Memory B cell (primary cell): ENCODE measurements around the gene CNTN2.

Experiments used
- ATAC-seq: fragments of 150-1000 bp; cut with Tn5 transposase; 2 replicates; pipeline ENCODE4 v1.10.0; 2021; ENCODE audit warnings: low read depth, mild to moderate bottlenecking, moderate library complexity
- DNase-seq, 2 donors: peaks; one replicate each; pipeline ENCODE4 v3.0.0; 2022; ENCODE audit warnings: low spot score in 2 of 2
- H3K27ac Mint-ChIP-seq: one replicate; pipeline ENCODE4 v1.8.0; 2022; ENCODE audit warnings: mild to moderate bottlenecking, moderate library complexity, mixed read lengths
- H3K27me3 Mint-ChIP-seq: one replicate; pipeline ENCODE4 v1.8.0; 2022; ENCODE audit warnings: mixed read lengths
- H3K36me3 Mint-ChIP-seq: one replicate; pipeline ENCODE4 v1.8.0; 2022; ENCODE audit warnings: mild to moderate bottlenecking, mixed read lengths
- H3K4me1 Mint-ChIP-seq: one replicate; pipeline ENCODE4 v1.8.0; 2022; ENCODE audit warnings: mixed read lengths
- H3K4me3 Mint-ChIP-seq: one replicate; pipeline ENCODE4 v1.8.0; 2022; ENCODE audit warnings: mild to moderate bottlenecking, moderate library complexity, mixed read lengths
- H3K9me3 Mint-ChIP-seq: one replicate; pipeline ENCODE4 v1.8.0; 2022; ENCODE audit warnings: mixed read lengths

Gene CNTN2

DNA sequence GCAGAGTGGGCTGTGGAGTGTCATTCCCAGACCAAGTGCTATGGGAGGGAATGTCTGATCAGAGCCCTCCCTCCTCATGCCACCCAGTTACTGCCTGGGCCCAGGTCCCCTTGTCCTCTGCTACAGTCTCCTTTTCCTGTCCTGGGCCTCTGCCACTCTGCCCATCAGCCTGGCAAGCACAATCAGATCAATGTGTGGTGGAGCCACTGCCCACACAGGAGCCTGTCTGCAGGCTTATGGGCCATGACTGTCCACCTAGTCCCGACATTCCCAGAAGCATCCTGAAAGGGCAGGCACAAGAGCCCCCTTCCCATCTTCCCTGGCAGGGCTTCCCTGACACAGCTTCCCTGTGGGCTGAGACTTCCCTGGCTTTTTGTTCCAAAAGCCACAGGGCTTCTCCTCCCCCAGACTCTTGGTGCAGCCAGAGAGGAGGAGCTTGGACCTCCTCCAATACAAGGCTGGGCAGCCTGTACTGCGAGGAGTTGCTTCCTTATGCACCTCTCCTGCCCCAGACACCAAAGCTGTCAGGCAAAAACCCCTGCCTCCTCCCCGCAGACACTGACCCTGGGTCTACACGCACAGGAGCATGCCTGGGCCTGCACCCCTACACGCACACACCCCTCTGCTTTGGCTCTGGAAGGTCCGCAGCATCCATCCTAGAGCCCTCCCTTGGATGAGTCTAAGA lies 29.2 kb upstream of the CNTN2 start:
- H3K27me3 Mint-ChIP-seq: peaks cover 5% of the 10 kb centered on the region

DNA sequence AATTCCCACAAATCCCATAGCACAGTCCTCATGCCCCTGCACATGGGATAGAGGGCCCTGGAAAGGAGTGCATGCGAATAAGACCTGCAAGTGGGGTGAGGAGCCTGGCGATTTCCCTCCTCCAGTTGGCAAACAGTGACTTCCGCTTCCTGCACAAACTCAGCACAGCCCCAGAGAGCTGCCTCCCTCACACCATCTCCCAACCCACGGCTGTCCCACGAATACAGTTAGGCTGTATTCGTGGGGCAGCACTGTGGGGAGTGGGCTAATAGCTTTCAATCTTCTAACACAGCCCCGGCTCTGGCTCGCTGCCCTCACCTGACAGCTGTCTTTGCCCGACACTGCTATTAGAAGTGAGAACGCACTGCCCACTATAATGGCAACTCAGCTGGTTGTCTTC lies 28.2 kb upstream of the CNTN2 start:
- H3K9me3 Mint-ChIP-seq: no peaks in the 10 kb centered on the region
- no peaks in the 10 kb centered on the region for H3K36me3 Mint-ChIP-seq
- ATAC-seq: no peak
- H3K4me1 Mint-ChIP-seq: no peaks in the 10 kb centered on the region
- H3K27me3 Mint-ChIP-seq: peaks cover 4% of the 10 kb centered on the region
- no peak overlapping the region for H3K27ac Mint-ChIP-seq
- no peak overlapping the region for H3K4me3 Mint-ChIP-seq
- DNase-seq: no peak

More for the DNA sequence above, 29.2 kb upstream of the CNTN2 start:
- no peaks in the 10 kb centered on the region for H3K9me3 Mint-ChIP-seq
- no peak for DNase-seq
- H3K4me3 Mint-ChIP-seq: no peak overlapping the region
- no peaks in the 10 kb centered on the region for H3K36me3 Mint-ChIP-seq
- no peak for ATAC-seq
- no peaks in the 10 kb centered on the region for H3K4me1 Mint-ChIP-seq
- no peak overlapping the region for H3K27ac Mint-ChIP-seq

DNA sequence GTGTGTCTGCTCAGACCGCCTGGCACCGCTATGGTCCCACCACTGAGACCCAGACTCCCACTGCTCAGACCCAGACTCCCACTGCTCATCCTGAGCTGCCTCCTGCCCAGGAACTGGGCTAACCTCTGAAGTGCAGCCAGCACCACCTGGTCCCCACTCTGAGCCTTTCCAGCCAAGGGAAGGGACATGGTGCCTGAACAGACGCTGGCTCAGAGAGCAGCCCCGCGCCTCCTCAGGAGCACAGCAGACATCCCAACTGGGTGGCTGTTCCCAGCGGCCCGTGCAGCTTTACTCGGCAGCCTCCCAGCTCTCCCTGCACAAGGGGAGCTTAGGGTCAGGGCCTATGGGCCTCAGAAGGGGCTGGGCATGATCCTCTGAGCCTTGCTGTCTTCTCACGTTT lies 27.8 kb upstream of the CNTN2 start:
- Mint-ChIP-seq H3K27me3 (peaks cover 3% of the 10 kb centered on the region), H3K4me1 (no peaks in the 10 kb centered on the region), H3K4me3 (no peak overlapping the region), H3K27ac (no peak overlapping the region), H3K9me3 (no peaks in the 10 kb centered on the region), H3K36me3 (no peaks in the 10 kb centered on the region)
- ATAC-seq: no peak
- no peak for DNase-seq

DNA sequence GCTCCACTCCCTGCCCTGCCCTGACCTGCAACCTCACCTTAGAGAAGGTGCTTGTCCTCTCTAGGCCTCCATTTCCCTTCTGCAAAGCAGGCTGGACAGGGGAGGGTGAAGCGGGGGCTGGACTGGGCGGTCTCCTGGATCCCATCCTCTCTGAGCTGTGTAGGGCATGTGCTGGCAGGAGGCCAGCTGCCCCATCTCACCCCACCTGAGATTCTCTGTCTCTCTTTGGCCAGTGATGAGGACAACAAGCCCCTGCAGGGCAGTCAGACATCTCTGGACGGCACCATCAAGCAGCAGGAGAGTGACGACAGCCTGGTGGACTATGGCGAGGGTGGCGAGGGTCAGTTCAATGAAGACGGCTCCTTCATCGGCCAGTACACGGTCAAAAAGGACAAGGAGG lies 26.9 kb upstream of the CNTN2 start:
- Mint-ChIP-seq H3K27ac (no peak overlapping the region), H3K4me3 (no peak overlapping the region), H3K27me3 (peaks cover 3% of the 10 kb centered on the region), H3K36me3 (no peaks in the 10 kb centered on the region), H3K4me1 (no peaks in the 10 kb centered on the region), H3K9me3 (no peaks in the 10 kb centered on the region)
- no peak for ATAC-seq
- DNase-seq: no peak

DNA sequence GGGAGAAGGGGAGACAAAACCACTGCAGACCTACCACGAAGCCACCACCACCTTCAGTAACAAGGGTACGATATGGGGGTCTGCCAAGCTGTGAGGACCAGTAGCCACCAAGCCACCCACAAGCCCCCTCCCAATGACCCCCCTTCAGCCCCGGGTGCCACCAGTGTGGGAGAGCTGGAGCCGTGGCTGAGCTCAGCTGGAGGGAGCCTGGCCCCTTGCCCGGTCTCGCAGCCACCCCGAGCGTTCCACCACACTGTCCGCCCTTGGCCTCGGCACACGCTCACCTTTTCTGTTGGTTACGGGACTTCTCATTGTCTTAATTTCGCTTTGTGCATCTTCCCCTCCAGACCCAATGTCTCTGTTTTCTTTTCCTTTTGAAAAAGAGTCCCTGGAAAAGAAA lies 26.4 kb upstream of the CNTN2 start:
- ATAC-seq (no peak), DNase-seq (no peak)
- Mint-ChIP-seq H3K4me3 (no peak overlapping the region), H3K36me3 (no peaks in the 10 kb centered on the region), H3K9me3 (no peaks in the 10 kb centered on the region), H3K27ac (no peak overlapping the region), H3K27me3 (peaks cover 3% of the 10 kb centered on the region), H3K4me1 (no peaks in the 10 kb centered on the region)

DNA sequence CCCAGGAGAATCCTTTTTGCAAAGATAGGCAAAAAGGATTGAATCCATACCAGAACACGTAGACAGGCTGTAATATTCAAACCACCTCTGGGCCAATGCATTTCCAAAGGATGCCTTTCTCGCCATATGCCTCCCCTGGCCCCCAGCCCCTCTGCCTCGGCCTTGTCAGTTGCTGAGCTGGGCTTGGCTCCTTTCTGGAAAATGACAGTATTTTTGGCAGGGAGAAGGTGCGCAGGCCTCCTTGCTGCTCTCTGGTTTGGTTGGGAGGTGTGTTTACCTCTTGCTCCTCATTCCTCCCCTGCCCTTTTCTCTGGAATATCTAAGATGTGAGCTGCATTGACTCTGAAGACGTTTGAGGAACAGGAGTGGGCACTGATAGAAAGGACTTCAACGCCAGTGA lies 26.0 kb upstream of the CNTN2 start:
- H3K36me3 Mint-ChIP-seq: no peaks in the 10 kb centered on the region
- no peak overlapping the region for H3K27ac Mint-ChIP-seq
- DNase-seq (no peak), ATAC-seq (no peak)
- H3K4me1 Mint-ChIP-seq: no peaks in the 10 kb centered on the region
- no peak overlapping the region for H3K4me3 Mint-ChIP-seq
- no peaks in the 10 kb centered on the region for H3K9me3 Mint-ChIP-seq
- H3K27me3 Mint-ChIP-seq: peaks cover 3% of the 10 kb centered on the region

DNA sequence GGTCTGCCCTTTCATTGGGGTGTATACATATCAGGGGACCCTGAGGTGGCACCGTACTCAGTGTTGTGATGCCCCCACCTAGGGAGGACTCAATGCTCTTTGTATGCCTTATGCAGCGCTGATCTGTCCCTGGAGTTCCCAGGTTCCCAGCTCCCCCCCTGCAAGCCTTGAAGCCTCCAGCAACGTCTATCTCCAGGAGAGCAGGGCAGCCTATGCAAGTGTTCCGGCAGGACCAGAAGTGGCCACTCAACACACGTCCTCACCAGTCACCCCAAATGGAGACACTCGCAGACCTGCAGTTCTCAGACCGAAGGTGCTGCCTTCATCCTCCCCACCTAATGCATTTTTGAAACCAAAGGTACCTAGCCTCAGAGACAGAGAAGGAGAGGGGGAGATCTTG lies 25.2 kb upstream of the CNTN2 start:
- H3K27me3 Mint-ChIP-seq: peaks cover 6% of the 10 kb centered on the region
- H3K9me3 Mint-ChIP-seq: no peaks in the 10 kb centered on the region
- H3K4me3 Mint-ChIP-seq: no peak overlapping the region
- ATAC-seq: no peak
- H3K27ac Mint-ChIP-seq: no peak overlapping the region
- H3K4me1 Mint-ChIP-seq: no peaks in the 10 kb centered on the region
- no peak for DNase-seq
- no peaks in the 10 kb centered on the region for H3K36me3 Mint-ChIP-seq

DNA sequence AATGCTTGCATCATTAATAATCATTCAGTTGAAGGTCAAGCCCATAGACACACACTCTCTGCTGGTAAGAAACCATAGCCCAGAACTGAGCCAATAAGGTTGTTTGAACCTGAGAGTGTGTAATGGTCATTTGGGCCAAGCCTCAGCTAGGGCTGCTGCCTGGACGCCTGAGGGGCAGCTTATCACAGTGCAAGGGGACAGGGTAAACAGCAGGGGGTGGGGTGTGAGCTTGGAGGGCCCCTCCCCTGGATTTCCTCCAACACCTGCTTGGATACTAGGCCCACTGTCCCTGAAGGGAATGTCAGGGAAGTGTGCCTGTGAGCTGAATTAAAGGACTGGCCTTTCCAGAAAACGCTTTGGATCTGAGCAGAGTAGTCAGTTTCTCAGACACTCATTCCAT lies 24.6 kb upstream of the CNTN2 start:
- Mint-ChIP-seq H3K9me3 (no peaks in the 10 kb centered on the region), H3K4me1 (no peaks in the 10 kb centered on the region), H3K27ac (no peak overlapping the region), H3K27me3 (peaks cover 6% of the 10 kb centered on the region), H3K36me3 (no peaks in the 10 kb centered on the region), H3K4me3 (no peak overlapping the region)
- DNase-seq (no peak), ATAC-seq (no peak)

DNA sequence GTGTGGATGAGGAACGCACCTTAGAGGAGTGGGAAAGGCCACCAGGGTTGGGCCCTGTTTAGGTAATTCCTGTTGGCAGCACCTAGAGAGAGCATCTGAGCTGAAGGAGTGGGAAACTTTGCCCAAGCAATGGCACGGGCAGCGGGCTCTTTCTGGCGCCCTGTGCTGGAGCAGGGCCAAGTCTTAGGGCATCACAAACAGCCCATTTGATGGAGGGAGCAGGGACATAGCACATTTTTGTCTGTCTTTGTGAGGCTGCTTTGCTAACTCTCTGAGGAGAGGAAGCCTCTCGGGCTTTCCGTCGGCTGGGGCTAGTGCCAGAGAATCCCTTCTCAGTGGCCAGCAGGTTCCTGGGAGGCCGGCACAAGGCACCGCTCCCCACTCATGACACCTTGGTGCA lies 22.5 kb upstream of the CNTN2 start:
- ATAC-seq (no peak), DNase-seq (no peak)
- Mint-ChIP-seq H3K9me3 (no peaks in the 10 kb centered on the region), H3K4me1 (no peaks in the 10 kb centered on the region), H3K4me3 (no peak overlapping the region), H3K27me3 (peaks cover 4% of the 10 kb centered on the region), H3K27ac (no peak overlapping the region), H3K36me3 (no peaks in the 10 kb centered on the region)

DNA sequence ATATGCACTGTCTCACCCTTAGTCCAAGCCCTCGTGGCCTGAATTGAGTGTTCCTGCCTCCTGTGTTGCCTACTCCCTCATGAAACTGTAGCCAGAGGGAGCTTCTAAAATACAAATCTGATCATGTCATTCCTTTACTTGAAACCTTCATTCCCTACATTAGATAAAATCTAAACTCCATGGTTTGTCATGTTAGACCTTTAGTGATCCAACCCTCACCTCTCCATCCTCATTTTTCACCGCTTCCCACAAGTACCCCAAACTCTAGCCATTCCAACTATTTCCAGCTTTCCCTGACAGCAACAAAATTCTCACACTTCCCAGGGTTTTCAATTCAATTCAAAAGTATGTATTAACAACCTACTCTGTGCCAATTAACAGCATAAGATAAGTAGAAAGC lies 18.3 kb upstream of the CNTN2 start:
- Mint-ChIP-seq H3K27me3 (peaks cover 4% of the 10 kb centered on the region), H3K27ac (no peak overlapping the region), H3K36me3 (no peaks in the 10 kb centered on the region), H3K4me1 (no peaks in the 10 kb centered on the region), H3K4me3 (no peak overlapping the region), H3K9me3 (no peaks in the 10 kb centered on the region)
- DNase-seq (no peak), ATAC-seq (no peak)

DNA sequence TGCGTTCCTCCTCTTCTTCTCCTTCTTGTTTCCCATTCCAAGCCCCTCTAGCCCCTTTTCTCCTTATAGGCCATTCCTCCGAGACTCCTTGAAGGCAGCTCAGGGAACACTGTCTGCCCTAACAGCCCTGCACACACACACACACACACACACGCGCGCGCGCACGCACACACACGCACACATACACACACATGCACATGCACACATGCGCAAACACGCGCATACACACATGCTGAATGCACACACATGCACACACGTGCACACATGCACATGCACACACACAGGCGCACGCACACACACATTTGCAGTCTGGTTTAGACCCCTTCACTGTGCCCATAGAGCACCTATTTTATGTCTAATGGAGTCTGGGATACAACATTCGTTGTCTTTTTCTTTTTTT lies 17.8 kb upstream of the CNTN2 start:
- H3K27ac Mint-ChIP-seq: no peak overlapping the region
- H3K27me3 Mint-ChIP-seq: peaks cover 6% of the 10 kb centered on the region
- H3K4me1 Mint-ChIP-seq: no peaks in the 10 kb centered on the region
- no peaks in the 10 kb centered on the region for H3K36me3 Mint-ChIP-seq
- DNase-seq (no peak), ATAC-seq (no peak)
- H3K9me3 Mint-ChIP-seq: no peaks in the 10 kb centered on the region
- H3K4me3 Mint-ChIP-seq: no peak overlapping the region

DNA sequence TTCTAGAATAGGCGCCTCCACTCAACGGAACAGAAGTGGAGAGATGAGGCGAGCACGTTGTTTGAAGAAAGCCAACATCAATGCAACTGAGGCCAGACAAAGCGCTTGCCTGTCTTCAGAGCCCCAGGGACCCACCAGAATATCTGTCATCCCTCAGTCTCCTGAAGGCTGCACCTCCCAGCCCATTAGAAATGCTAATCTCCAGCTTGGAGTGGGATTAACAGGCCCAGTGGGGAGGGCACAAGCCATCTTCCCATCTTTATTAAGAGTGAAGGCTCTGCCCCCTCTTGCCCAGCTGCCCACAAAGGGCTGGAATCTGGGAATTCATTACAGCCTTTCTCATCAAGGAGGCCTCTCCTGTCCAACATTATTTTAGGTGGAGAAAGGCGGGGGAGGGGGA lies 16.8 kb upstream of the CNTN2 start:
- ATAC-seq: no peak
- peaks cover 6% of the 10 kb centered on the region for H3K27me3 Mint-ChIP-seq
- no peak overlapping the region for H3K4me3 Mint-ChIP-seq
- no peak for DNase-seq
- no peaks in the 10 kb centered on the region for H3K36me3 Mint-ChIP-seq
- no peaks in the 10 kb centered on the region for H3K4me1 Mint-ChIP-seq
- H3K27ac Mint-ChIP-seq: no peak overlapping the region
- no peaks in the 10 kb centered on the region for H3K9me3 Mint-ChIP-seq

DNA sequence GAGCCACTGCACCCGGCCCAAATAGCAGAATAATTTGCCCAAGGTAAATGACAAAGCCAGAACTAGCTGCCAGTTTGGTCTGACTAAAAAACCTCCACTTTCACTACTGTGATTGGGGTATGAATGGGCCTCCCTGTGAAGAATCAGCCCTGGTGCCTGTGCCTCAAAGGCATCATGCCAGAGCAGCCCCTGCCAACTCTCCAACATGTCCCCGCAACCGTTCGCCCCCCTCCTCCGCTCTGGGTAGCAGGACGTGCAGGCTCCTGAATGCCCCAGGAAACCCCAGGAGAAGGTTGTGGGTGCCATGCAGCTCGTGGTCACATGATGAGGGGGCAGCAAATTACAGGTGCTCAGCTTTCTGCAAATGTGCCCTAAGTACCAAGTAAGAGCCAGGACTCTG lies 14.6 kb upstream of the CNTN2 start:
- Mint-ChIP-seq H3K4me1 (no peaks in the 10 kb centered on the region), H3K27ac (no peak overlapping the region), H3K9me3 (no peaks in the 10 kb centered on the region), H3K36me3 (no peaks in the 10 kb centered on the region), H3K27me3 (peaks cover 3% of the 10 kb centered on the region), H3K4me3 (no peak overlapping the region)
- no peak for DNase-seq
- ATAC-seq: no peak

DNA sequence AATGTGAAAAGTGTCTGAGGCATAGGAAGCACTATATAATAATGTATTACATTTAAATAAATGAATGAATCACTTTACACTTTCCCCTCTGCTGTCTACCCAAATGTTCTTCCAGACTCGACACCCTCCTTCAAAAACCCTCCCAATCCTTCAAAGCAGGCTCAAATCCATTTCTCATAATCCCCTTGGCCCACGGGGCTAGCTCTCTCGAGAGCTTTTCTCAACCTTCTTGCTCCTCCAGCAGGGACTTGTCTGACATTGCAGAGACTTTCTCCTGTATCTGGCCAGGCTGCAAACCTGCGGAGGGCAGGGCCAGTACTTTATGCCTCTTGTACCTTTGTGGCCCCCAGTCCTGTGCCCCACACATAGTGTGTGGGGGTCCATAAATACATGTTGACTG lies 14.1 kb upstream of the CNTN2 start:
- Mint-ChIP-seq H3K9me3 (no peaks in the 10 kb centered on the region), H3K4me3 (no peak overlapping the region), H3K27me3 (peaks cover 3% of the 10 kb centered on the region), H3K27ac (no peak overlapping the region), H3K36me3 (no peaks in the 10 kb centered on the region), H3K4me1 (no peaks in the 10 kb centered on the region)
- DNase-seq (no peak), ATAC-seq (no peak)

DNA sequence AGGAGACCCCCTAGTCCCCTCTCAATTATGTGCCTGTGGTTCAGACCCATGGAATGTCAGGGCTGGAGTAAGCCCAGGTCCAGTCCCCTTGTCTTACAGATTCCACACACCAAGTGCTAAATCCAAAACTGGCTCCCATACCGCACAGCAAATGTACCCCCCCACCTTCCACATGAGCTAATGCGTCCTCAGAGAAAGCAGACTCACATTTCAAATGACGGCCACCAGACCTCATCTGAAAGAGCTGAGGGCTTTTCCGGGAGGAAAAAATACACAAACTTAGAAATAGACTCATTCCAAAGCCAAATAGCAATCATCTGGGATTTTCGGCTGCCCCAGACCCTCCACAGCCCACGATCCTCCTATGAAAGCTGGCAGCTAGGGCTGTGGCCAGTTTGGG lies 12.8 kb upstream of the CNTN2 start:
- no peaks in the 10 kb centered on the region for H3K36me3 Mint-ChIP-seq
- H3K27me3 Mint-ChIP-seq: peaks cover 3% of the 10 kb centered on the region
- ATAC-seq: no peak
- DNase-seq: no peak
- H3K27ac Mint-ChIP-seq: no peak overlapping the region
- no peaks in the 10 kb centered on the region for H3K9me3 Mint-ChIP-seq
- H3K4me3 Mint-ChIP-seq: no peak overlapping the region
- H3K4me1 Mint-ChIP-seq: no peaks in the 10 kb centered on the region
